Astrocyte (in vitro differentiated cells and primary cell): ENCODE results near the gene STX1A. TPM values are rescaled to one million over a fixed set of nuclear protein-coding genes. Genes with fewer than 3 reads are reported as not detected.

ENCODE experiments used
- DNase-seq: peaks from one replicate; pipeline ENCODE4 v3.0.0-alpha.2; 2010; ENCODE audit warnings: low read depth
- FAIRE-seq: peaks from 2 replicates; lab custom pipeline; 2011; peaks lifted over from hg19 to GRCh38; lab: Jason Lieb, UNC
- H2AFZ ChIP-seq: 2 replicates; pipeline ENCODE4 v1.6.0; 2012; ENCODE audit warnings: low read depth, low read length, inconsistent platforms
- H3K27ac ChIP-seq: 2 replicates; pipeline ENCODE4 v1.5.1; 2011; ENCODE audit warnings: low read depth, low read length, inconsistent platforms
- H3K27me3 ChIP-seq: 2 replicates; pipeline ENCODE4 v1.6.0; 2011; ENCODE audit warnings: low read length, inconsistent platforms; ENCODE audit not compliant: insufficient read depth
- H3K36me3 ChIP-seq: 2 replicates; pipeline ENCODE4 v1.5.1; 2011; ENCODE audit warnings: low read length, inconsistent platforms; ENCODE audit not compliant: insufficient read depth
- H3K4me1 ChIP-seq: 2 replicates; pipeline ENCODE4 v1.5.1; 2011; ENCODE audit warnings: low read length, inconsistent platforms; ENCODE audit not compliant: insufficient read depth
- H3K4me2 ChIP-seq: 2 replicates; pipeline ENCODE4 v1.6.0; 2012; ENCODE audit warnings: low read length, inconsistent platforms
- H3K4me3 ChIP-seq: 2 replicates; pipeline ENCODE4 v1.5.1; 2011; ENCODE audit warnings: low read depth, mild to moderate bottlenecking, low read length, inconsistent platforms; ENCODE audit not compliant: insufficient read depth
- H3K79me2 ChIP-seq: 2 replicates; pipeline ENCODE4 v1.6.0; 2012; ENCODE audit warnings: mild to moderate bottlenecking, low read length, inconsistent platforms; ENCODE audit not compliant: insufficient read depth
- H3K9ac ChIP-seq: 2 replicates; pipeline ENCODE4 v1.6.0; 2012; ENCODE audit warnings: mild to moderate bottlenecking, low read length, inconsistent platforms
- H3K9me3 ChIP-seq: 2 replicates; pipeline ENCODE4 v1.5.1; 2012; ENCODE audit warnings: low read depth, mild to moderate bottlenecking, low read length, inconsistent platforms; ENCODE audit not compliant: insufficient read depth
- H4K20me1 ChIP-seq: 2 replicates; pipeline ENCODE4 v1.6.0; 2012; ENCODE audit warnings: low read length, inconsistent platforms; ENCODE audit not compliant: insufficient read depth
- H3K27ac Mint-ChIP-seq: one replicate; pipeline ENCODE4 v1.8.0; 2021; ENCODE audit warnings: mild to moderate bottlenecking, mixed read lengths; ENCODE audit not compliant: unreplicated experiment
- H3K27me3 Mint-ChIP-seq: one replicate; pipeline ENCODE4 v1.8.0; 2021; ENCODE audit warnings: low read depth, mixed read lengths; ENCODE audit not compliant: unreplicated experiment
- H3K36me3 Mint-ChIP-seq: one replicate; pipeline ENCODE4 v1.8.0; 2021; ENCODE audit warnings: low read depth, mixed read lengths; ENCODE audit not compliant: unreplicated experiment
- H3K4me1 Mint-ChIP-seq: one replicate; pipeline ENCODE4 v1.8.0; 2021; ENCODE audit warnings: low read depth, mixed read lengths; ENCODE audit not compliant: unreplicated experiment
- H3K4me3 Mint-ChIP-seq: one replicate; pipeline ENCODE4 v1.8.0; 2021; ENCODE audit warnings: mild to moderate bottlenecking, moderate library complexity, mixed read lengths; ENCODE audit not compliant: unreplicated experiment
- H3K9me3 Mint-ChIP-seq: one replicate; pipeline ENCODE4 v1.8.0; 2021; ENCODE audit warnings: mild to moderate bottlenecking, mixed read lengths; ENCODE audit not compliant: unreplicated experiment
- CTCF ChIP-seq: IDR thresholded peaks from 2 replicates; pipeline ENCODE4 v1.5.1; 2011; ENCODE audit warnings: low read depth, mild to moderate bottlenecking, inconsistent platforms, low read length, moderate library complexity; ENCODE audit not compliant: insufficient read depth
- EZH2 ChIP-seq: IDR thresholded peaks from 2 replicates; pipeline ENCODE4 v1.6.1; 2012; ENCODE audit warnings: mild to moderate bottlenecking, low read length, inconsistent platforms; ENCODE audit not compliant: insufficient read depth
- total RNA-seq: library from RNA; stranded (reverse); gene quantifications from 2 replicates; pipeline ENCODE4 v1.2.1, GENCODE V29; 2021

Gene STX1A
- total RNA-seq, 1 donor from 2014 or later = 19.7 TPM

DNA sequence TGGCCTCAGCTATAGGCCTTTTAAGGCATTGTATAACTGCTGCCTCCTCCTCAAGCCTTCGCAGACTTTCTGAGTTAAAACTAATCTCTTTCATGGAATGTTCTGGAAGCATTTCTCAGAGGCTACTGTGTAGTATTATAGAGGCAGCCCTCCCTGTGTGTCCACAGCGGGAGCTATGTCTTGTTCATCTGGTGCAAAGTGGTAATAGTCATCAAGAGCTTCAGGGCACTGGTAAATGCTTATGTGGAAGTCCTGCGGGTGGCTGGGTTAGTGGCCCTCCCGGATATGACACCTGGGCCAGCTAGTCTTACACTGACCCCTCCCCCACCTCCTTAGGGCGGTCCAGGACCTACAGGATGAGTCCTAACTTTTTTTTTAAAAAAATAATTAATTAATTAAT is 21.3 kb upstream of the STX1A start:
- peaks cover 9% of the 10 kb centered on the region for H3K27me3 Mint-ChIP-seq
- Histone ChIP-seq H3K4me2 (no peak overlapping the region), H3K4me1 (peaks cover 16% of the 10 kb centered on the region), H3K79me2 (peaks cover 7% of the 10 kb centered on the region), H3K36me3 (no peaks in the 10 kb centered on the region), H3K9me3 (no peaks in the 10 kb centered on the region), H3K27ac (no peak overlapping the region), H2AFZ (no peak overlapping the region), H3K27me3 (no peaks in the 10 kb centered on the region), H3K4me3 (no peak overlapping the region), H4K20me1 (peaks cover 8% of the 10 kb centered on the region), H3K9ac (no peak overlapping the region)
- H3K9me3 Mint-ChIP-seq = no peaks in the 10 kb centered on the region
- H3K4me3 Mint-ChIP-seq = no peak overlapping the region
- H3K4me1 Mint-ChIP-seq = peaks cover 5% of the 10 kb centered on the region
- peaks cover 3% of the 10 kb centered on the region for H3K36me3 Mint-ChIP-seq
- no peak for DNase-seq
- H3K27ac Mint-ChIP-seq = no peak overlapping the region
- FAIRE-seq = no peak
- TF ChIP-seq CTCF (no peak), EZH2 (no peak)

DNA sequence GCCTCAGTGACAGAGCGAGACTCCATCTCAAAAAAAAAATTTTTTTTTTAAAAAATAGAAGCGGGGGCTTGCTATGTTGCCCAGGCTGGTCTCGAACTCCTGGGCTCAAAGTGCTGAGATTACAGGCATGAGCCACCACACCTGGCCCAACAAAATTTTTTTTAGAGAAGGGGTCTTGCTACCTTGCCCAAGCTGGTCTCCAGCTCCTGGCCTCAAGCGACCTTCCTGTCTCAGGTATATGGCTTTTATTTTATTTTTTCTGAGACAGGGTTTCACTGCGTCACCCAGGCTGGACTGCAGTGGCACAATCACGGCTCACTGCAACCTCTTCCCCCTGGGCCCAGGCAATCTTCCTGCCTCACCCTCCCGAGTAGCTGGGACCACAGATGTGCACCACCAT is 20.7 kb upstream of the STX1A start:
- no peak for TF ChIP-seq CTCF
- TF ChIP-seq EZH2 = no peak
- H3K4me1 ChIP-seq = peaks cover 16% of the 10 kb centered on the region
- no peak overlapping the region for H3K4me3 ChIP-seq
- no peaks in the 10 kb centered on the region for H3K27me3 ChIP-seq
- Mint-ChIP-seq H3K27ac (no peak overlapping the region), H3K36me3 (peaks cover 3% of the 10 kb centered on the region), H3K4me3 (no peak overlapping the region), H3K9me3 (no peaks in the 10 kb centered on the region), H3K27me3 (peaks cover 9% of the 10 kb centered on the region), H3K4me1 (peaks cover 5% of the 10 kb centered on the region)
- no peak overlapping the region for H3K9ac ChIP-seq
- no peak for DNase-seq
- no peak for FAIRE-seq
- no peak overlapping the region for H2AFZ ChIP-seq
- H3K9me3 ChIP-seq = no peaks in the 10 kb centered on the region
- H3K36me3 ChIP-seq = no peaks in the 10 kb centered on the region
- H3K4me2 ChIP-seq = no peak overlapping the region
- H3K79me2 ChIP-seq = peaks cover 7% of the 10 kb centered on the region
- H4K20me1 ChIP-seq = peaks cover 8% of the 10 kb centered on the region
- H3K27ac ChIP-seq = no peak overlapping the region

DNA sequence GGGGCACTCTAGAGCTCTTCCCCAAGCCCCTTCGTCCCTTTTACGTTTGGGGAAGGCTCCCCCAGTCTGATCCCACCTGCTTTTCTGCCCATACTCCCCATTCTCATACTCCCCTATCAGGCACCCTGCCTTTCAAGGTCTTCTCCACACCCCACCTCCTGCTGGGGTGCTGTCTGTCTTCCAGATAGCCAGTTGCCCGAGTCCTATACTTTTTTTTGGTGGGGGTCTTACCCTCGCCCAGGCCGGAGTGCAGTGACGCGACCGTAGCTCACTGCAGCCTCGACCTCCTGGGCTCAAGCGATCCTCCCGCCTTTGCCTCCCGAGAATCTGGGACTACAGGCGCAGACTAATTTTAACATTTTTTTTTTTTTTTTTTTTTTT is 19.9 kb upstream of the STX1A start:
- DNase-seq = no peak
- H3K27ac Mint-ChIP-seq = peak overlapping the region; percentile 86
- peak overlapping the region; percentile 88 for H3K4me3 ChIP-seq
- peak overlapping the region; percentile 89 for H3K9ac ChIP-seq
- peaks cover 16% of the 10 kb centered on the region for H3K4me1 ChIP-seq
- peaks cover 7% of the 10 kb centered on the region for H3K79me2 ChIP-seq
- H3K9me3 ChIP-seq = no peaks in the 10 kb centered on the region
- FAIRE-seq = no peak
- peaks cover 5% of the 10 kb centered on the region for H3K4me1 Mint-ChIP-seq
- H3K4me3 Mint-ChIP-seq = peak overlapping the region; percentile 92
- H3K36me3 Mint-ChIP-seq = peaks cover 3% of the 10 kb centered on the region
- no peaks in the 10 kb centered on the region for H3K9me3 Mint-ChIP-seq
- H3K27me3 Mint-ChIP-seq = peaks cover 9% of the 10 kb centered on the region
- TF ChIP-seq CTCF = no peak
- no peak for TF ChIP-seq EZH2
- H2AFZ ChIP-seq = peak overlapping the region; percentile 100
- H3K4me2 ChIP-seq = peak overlapping the region; percentile 98
- H4K20me1 ChIP-seq = peaks cover 8% of the 10 kb centered on the region
- no peaks in the 10 kb centered on the region for H3K27me3 ChIP-seq
- H3K36me3 ChIP-seq = no peaks in the 10 kb centered on the region
- peak overlapping the region; percentile 52 for H3K27ac ChIP-seq
